Natural killer cell (primary cell): ENCODE measurements around the gene SDC4. TPM values are rescaled to one million over a fixed set of nuclear protein-coding genes. Genes with fewer than 3 reads are reported as not detected.

ENCODE experiments used
- ATAC-seq, 3 donors: fragments of 150-1000 bp in 2 of 3; fragments of 200-7000 bp in 1 of 3; cut with Tn5 transposase; 1 replicate in 1 of 3; 2 replicates in 2 of 3; pipeline ENCODE4 v1.10.0; 2021; ENCODE audit warnings: mild to moderate bottlenecking in 2 of 3, moderate library complexity in 2 of 3
- DNase-seq, 2 donors: peaks; one replicate each; pipeline versions ENCODE4 v3.0.0 to v3.0.0-alpha.2; 2013 to 2021; ENCODE audit warnings: mixed read lengths in 1 of 2
- H3K27ac ChIP-seq: one replicate; pipeline ENCODE4 v1.5.1; 2013; ENCODE audit warnings: mild to moderate bottlenecking, low read length
- H3K27me3 ChIP-seq: one replicate; pipeline ENCODE4 v1.6.1; 2013; ENCODE audit warnings: low read length; ENCODE audit not compliant: control insufficient read depth, insufficient read depth
- H3K36me3 ChIP-seq: one replicate; pipeline ENCODE4 v1.6.1; 2013; ENCODE audit warnings: low read length; ENCODE audit not compliant: control insufficient read depth, insufficient read depth
- H3K4me1 ChIP-seq: one replicate; pipeline ENCODE4 v1.6.1; 2013; ENCODE audit warnings: low read length; ENCODE audit not compliant: control insufficient read depth, insufficient read depth
- H3K4me3 ChIP-seq: one replicate; pipeline ENCODE4 v1.5.1; 2013; ENCODE audit warnings: low read length
- H3K9me3 ChIP-seq: one replicate; pipeline ENCODE4 v1.6.1; 2013; ENCODE audit warnings: low read length; ENCODE audit not compliant: control insufficient read depth, insufficient read depth
- H3K27ac Mint-ChIP-seq, 2 donors: one replicate each; pipeline ENCODE4 v1.8.0; 2022; ENCODE audit warnings: mild to moderate bottlenecking in 2 of 2, mixed read lengths in 2 of 2, moderate library complexity in 1 of 2
- H3K27me3 Mint-ChIP-seq, 2 donors: one replicate each; pipeline ENCODE4 v1.8.0; 2022; ENCODE audit warnings: low read depth in 2 of 2, mixed read lengths in 2 of 2
- H3K36me3 Mint-ChIP-seq: one replicate; pipeline ENCODE4 v1.8.0; 2022; ENCODE audit warnings: mixed read lengths
- H3K4me1 Mint-ChIP-seq, 2 donors: one replicate each; pipeline ENCODE4 v1.8.0; 2022; ENCODE audit warnings: mixed read lengths in 2 of 2
- H3K4me3 Mint-ChIP-seq: one replicate; pipeline ENCODE4 v1.8.0; 2022; ENCODE audit warnings: mild to moderate bottlenecking, moderate library complexity, mixed read lengths
- H3K9me3 Mint-ChIP-seq, 2 donors: one replicate each; pipeline ENCODE4 v1.8.0; 2022; ENCODE audit warnings: mixed read lengths in 2 of 2
- CTCF ChIP-seq: fragments of 200-600 bp; IDR thresholded peaks from one replicate; pipeline ENCODE4 v1.8.0; 2022; ENCODE audit warnings: antibody characterized with exemption
- WGBS: methylation state at CpG from one replicate; pipeline ENCODE4 v1.1.7; 2013; ENCODE audit warnings: missing lambda C conversion rate; ENCODE audit not compliant: insufficient coverage; 5-methylcytosine and 5-hydroxymethylcytosine counted together
- intact Hi-C: fragments of 100-400 bp; cut with micrococcal nuclease; formaldehyde crosslinking; loops from one replicate; pipeline ENCODE4 v1.14.2; 2022
- total RNA-seq, 4 donors: library from RNA; stranded (reverse); fragments of 120-200 nt in 1 of 4; gene quantifications; one replicate each; pipeline versions ENCODE4 v1.2.3 to v1.2.4, GENCODE V29; 2013 to 2022

Gene SDC4
- total RNA-seq, 3 donors from 2014 or later (not counting 1 experiment from before 2014, with no cell fraction given): 0.45 to 1.8 (median 1.5) TPM

DNA sequence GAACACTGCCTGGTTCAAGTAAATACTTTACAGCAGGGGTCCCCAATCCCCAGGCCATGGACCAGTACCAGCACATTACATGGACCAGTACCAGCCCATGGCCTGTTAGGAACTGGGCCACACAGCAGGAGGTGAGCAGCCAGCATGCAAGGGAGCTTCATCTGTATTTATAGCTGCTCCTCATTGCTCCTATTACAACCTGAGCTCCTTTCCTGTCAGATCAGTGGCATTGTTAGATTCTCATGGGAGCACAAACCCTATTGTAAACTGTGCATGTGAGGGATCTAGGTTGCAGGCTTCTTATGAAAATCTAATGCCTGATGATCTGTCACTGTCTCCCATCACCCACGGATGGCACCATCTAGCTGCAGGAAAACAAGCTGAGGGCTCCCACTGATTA is 53.6 kb downstream of the SDC4 start:
- peaks cover 21 to 45% of the 10 kb centered on the region in 2 donors for H3K27me3 Mint-ChIP-seq
- H3K4me3 Mint-ChIP-seq: no peak overlapping the region

GRCh38 chr20:45294003-45294368 is 54.2 kb downstream of the SDC4 start:
- WGBS: 63% methylated on average over 5 of the region's 5 CpGs
- no peak overlapping the region for H3K4me3 ChIP-seq
- no peak for ATAC-seq
- Mint-ChIP-seq H3K36me3 (no peaks in the 10 kb centered on the region), H3K27ac (no peak overlapping the region), H3K27me3 (peaks cover 18 to 42% of the 10 kb centered on the region in 2 donors), H3K4me3 (peak overlapping the region; percentile 80), H3K4me1 (peaks cover 15 to 25% of the 10 kb centered on the region in 2 donors), H3K9me3 (no peaks in the 10 kb centered on the region)
- H3K36me3 ChIP-seq: no peaks in the 10 kb centered on the region
- H3K27me3 ChIP-seq: peaks cover 10% of the 10 kb centered on the region
- no peak for DNase-seq
- peaks cover 11% of the 10 kb centered on the region for H3K4me1 ChIP-seq
- no peak overlapping the region for H3K27ac ChIP-seq
- no peaks in the 10 kb centered on the region for H3K9me3 ChIP-seq
- intact Hi-C loops: loop anchor here (10.0 kb wide), 2 partner anchors 61 to 609 kb away; no protein-coding TSS in a partner anchor
- peak; percentile 38 for TF ChIP-seq CTCF

More for the DNA sequence above, 53.6 kb downstream of the SDC4 start:
- Histone ChIP-seq H3K27me3 (peaks cover 10% of the 10 kb centered on the region), H3K36me3 (no peaks in the 10 kb centered on the region), H3K4me3 (no peak overlapping the region), H3K27ac (no peak overlapping the region), H3K4me1 (peaks cover 11% of the 10 kb centered on the region), H3K9me3 (no peaks in the 10 kb centered on the region)
- no peak for TF ChIP-seq CTCF
- no peak for DNase-seq
- ATAC-seq: no peak
- no CpG with 5 or more reads among the region's 1 CpG for WGBS
- intact Hi-C loops: loop anchor here (10.0 kb wide), 2 partner anchors 60 to 610 kb away; no protein-coding TSS in a partner anchor
- Mint-ChIP-seq H3K9me3 (no peaks in the 10 kb centered on the region), H3K36me3 (no peaks in the 10 kb centered on the region), H3K4me1 (peaks cover 15 to 25% of the 10 kb centered on the region in 2 donors), H3K27ac (no peak overlapping the region)

DNA sequence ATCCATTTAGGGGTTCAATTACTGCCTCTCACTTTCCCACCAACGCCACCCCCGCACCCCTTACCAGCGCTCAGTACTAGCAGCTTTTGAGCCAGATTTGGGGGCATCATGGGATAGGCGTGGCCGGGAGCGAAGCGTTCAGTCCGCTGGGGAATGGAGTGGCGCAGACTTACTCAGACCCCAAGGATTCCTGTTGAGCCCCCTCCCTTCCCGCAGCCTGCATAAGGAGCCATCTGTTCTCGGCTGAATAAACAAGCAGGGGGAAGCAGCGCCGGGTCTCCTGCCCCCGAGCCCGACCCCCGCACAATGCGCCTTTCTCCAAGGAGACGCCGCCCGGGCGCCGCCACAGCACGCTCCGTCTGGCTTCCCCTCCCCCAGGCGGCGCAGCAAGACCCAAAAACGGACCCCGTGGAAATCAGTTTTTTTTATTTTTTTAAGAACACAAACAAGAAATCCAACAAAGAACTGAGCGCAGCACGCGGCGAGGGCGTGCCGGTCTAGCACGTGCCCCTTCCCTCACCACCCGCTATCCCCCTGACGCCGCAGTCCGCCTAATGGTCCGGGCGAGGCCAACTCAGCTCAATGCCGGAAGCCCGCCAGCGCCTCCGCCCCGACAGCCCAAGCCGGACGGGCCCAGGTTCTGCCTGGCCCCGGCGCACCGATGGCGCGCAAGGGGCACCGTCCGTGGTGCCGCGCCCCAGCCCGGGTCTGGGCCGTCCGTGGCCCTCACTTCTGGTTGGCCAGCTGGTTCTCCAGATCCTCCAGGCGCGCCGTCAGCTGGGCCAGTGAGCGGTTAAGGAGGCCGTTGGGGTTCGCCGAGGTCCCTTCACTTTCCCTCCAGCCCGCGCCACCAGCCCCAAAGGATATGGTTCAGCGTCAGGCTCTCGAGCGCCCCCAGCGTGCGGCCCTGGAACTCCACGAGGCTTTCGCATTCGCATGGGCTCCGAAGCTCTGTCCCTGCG is 54.9 kb downstream of the SDC4 start:
- Mint-ChIP-seq H3K9me3 (no peaks in the 10 kb centered on the region), H3K4me3 (peak overlapping the region; percentile 80), H3K27me3 (peaks cover 25 to 41% of the 10 kb centered on the region in 2 donors), H3K4me1 (peaks cover 15 to 25% of the 10 kb centered on the region in 2 donors), H3K36me3 (no peaks in the 10 kb centered on the region), H3K27ac (no peak overlapping the region)
- intact Hi-C loops: loop anchor here (10.0 kb wide), 2 partner anchors 61 to 609 kb away; no protein-coding TSS in a partner anchor
- Histone ChIP-seq H3K9me3 (no peaks in the 10 kb centered on the region), H3K4me1 (peaks cover 11% of the 10 kb centered on the region), H3K4me3 (peak overlapping the region; percentile 23), H3K27ac (no peak overlapping the region), H3K36me3 (no peaks in the 10 kb centered on the region), H3K27me3 (peaks cover 10% of the 10 kb centered on the region)
- DNase-seq (peak; percentile 75 to 83), ATAC-seq (peak; percentile 91 to 93 (median 93))
- peak; percentile 83 for TF ChIP-seq CTCF
- whole genome bisulfite sequencing: 6% methylated on average over 79 of the region's 79 CpGs
